IMR-90 (cell line): ENCODE measurements around the gene KAZN.

ENCODE experiments used
- MAFK ChIP-seq: IDR thresholded peaks from 2 replicates; pipeline ENCODE4 v1.6.1; 2012; ENCODE audit warnings: low read depth, low read length, improper control_type of control experiment
- POLR2A ChIP-seq: IDR thresholded peaks from 2 replicates; pipeline ENCODE4 v1.6.1; 2012; ENCODE audit warnings: mild to moderate bottlenecking, low read depth, low read length
- RCOR1 ChIP-seq: IDR thresholded peaks from 2 replicates; pipeline ENCODE4 v1.6.1; 2012; ENCODE audit warnings: mild to moderate bottlenecking, low read length, improper control_type of control experiment; ENCODE audit not compliant: insufficient replicate concordance
- TF ChIP-seq, protein P1 (sequence below): conservative IDR thresholded peaks from 2 replicates; pipeline ENCODE4 v1.5.1; 2012; ENCODE audit warnings: mild to moderate bottlenecking, low read depth, low read length, improper control_type of control experiment

DNA sequence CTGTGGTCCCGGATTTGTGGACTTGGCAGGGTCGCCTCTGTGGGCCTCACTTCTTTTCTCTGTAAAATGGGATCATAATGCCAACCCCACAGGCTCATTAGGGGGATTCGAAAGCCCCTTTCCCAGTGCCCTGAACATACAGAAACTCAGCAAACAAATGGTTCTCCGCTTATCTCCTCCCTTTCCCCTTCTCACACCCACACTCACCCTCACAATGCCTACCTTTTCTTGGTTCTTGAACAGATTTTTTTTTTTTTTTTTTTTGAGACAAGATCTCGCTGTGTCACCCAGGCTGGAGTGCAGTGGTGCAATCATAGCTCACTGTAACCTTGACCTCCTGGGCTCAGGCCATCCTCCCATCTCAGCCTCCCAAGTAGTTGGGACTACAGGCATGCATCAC lies 175.7 kb downstream of the KAZN start:
- TF ChIP-seq MAFK (no peak), POLR2A (no peak), RCOR1 (no peak)
- TF ChIP-seq, protein P1, sequence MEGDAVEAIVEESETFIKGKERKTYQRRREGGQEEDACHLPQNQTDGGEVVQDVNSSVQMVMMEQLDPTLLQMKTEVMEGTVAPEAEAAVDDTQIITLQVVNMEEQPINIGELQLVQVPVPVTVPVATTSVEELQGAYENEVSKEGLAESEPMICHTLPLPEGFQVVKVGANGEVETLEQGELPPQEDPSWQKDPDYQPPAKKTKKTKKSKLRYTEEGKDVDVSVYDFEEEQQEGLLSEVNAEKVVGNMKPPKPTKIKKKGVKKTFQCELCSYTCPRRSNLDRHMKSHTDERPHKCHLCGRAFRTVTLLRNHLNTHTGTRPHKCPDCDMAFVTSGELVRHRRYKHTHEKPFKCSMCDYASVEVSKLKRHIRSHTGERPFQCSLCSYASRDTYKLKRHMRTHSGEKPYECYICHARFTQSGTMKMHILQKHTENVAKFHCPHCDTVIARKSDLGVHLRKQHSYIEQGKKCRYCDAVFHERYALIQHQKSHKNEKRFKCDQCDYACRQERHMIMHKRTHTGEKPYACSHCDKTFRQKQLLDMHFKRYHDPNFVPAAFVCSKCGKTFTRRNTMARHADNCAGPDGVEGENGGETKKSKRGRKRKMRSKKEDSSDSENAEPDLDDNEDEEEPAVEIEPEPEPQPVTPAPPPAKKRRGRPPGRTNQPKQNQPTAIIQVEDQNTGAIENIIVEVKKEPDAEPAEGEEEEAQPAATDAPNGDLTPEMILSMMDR = no peak
